Stimulated activated CD4-positive, alpha-beta T cell treated with anti-CD3 and anti-CD28 coated beads, Interleukin-15, amount 100 ng/mL, for 1 hour (primary cell): ENCODE results near the gene WDR18.

Source experiments
- DNase-seq, 2 donors: peaks; one replicate each; pipeline ENCODE4 v3.0.0-alpha.2; 2020; ENCODE audit warnings: low read depth in 1 of 2, low spot score in 1 of 2

Gene WDR18

DNA sequence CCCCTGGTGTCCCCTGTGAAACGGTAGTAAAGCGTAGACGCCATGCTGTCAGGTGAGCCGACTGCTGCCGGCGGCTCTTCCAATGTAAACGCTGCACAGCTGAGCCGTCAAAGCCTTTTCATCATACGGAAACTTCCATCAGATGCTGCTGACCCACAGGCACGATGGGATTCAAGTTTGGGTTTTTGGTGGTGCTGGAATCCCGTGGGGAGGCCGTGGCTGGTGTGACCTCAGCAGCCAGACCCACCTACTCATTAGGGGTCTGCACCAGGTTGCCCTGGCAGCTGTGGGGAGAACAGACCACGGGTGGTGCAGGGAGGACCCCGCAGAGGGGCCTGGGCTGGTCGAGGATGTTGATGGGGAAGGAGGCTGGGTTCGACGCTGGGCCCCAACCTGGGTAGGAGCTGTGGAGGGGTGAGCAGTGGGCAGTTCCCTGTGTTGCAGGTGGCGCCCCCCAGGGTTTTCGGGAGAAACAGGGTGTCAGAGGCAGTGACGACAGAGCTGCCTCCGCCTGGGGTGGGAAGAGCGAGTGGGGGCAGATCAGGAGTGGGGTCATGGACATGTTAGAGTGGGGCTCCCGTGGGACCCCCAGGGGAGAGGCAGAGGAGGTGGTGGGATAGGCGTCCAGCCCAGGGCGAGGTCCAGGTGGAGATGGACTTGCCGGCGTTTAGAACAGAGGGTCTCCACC lies 22.7 kb downstream of the WDR18 start:
- DNase-seq, result no peak

DNA sequence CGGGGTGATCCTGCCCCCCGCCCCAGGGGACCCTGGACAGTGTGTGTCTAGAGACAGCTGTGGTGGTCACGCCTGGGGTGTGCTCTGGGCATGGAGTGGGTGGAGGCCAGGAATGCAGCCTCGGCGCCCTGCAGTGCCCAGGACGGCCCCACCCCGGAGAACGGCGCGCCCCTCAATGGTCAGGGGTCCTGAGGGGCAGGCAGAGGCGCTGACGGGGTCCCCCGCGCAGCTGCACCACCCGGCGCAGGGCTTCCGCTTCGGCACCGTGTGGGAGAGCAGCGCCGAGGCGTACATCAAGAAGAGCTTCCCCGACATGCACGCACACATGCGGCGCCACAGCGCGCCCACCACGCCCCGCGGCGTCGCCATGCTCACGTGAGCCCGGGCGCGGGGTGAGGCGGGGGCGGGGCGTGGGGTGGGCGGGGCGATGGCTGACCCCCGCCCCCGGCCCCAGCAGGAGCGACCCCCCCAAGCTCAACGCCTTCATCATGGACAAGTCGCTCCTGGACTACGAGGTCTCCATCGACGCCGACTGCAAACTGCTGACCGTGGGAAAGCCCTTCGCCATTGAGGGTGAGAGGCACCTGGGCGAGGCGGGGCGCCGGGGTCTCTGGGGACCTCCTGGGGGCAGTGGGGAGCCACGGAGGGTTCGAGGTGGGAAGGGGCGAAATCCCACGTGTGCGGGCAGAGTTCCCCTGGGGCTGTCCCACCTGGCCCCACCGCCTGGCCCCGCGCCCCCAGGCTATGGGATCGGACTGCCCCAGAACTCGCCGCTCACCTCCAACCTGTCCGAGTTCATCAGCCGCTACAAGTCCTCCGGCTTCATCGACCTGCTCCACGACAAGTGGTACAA lies 23.5 kb downstream of the WDR18 start:
- no peak for DNase-seq

DNA sequence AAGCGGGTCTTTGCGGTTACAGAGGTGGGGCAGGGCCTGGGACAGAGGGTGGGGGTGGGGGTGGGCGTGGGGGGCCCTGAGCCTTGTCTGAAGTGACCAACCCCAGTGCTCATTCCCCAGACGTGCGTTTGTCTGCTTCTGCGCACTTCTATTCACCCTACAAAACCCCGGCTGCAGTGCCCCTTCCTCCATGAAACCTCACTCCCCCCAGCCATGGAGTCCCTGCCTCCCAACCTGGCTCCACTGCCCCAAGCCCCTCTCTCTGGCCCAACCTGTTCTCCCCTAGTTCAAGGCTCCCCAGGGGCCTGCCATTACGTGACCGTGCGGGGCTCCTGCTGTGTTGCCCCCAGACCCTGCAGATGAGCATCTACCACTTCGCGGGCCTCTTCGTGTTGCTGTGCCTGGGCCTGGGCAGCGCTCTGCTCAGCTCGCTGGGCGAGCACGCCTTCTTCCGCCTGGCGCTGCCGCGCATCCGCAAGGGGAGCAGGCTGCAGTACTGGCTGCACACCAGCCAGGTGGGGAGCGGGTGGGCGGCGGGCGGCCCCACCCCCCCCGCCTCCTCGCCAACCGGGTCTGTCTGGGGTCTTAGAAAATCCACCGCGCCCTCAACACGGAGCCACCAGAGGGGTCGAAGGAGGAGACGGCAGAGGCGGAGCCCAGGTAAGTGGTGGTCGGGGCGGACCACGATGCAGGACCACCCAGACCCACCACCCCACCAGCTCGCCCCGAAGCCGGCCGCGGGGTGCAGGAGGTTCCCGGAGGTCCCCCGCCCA lies 24.3 kb downstream of the WDR18 start:
- DNase-seq, result no peak

DNA sequence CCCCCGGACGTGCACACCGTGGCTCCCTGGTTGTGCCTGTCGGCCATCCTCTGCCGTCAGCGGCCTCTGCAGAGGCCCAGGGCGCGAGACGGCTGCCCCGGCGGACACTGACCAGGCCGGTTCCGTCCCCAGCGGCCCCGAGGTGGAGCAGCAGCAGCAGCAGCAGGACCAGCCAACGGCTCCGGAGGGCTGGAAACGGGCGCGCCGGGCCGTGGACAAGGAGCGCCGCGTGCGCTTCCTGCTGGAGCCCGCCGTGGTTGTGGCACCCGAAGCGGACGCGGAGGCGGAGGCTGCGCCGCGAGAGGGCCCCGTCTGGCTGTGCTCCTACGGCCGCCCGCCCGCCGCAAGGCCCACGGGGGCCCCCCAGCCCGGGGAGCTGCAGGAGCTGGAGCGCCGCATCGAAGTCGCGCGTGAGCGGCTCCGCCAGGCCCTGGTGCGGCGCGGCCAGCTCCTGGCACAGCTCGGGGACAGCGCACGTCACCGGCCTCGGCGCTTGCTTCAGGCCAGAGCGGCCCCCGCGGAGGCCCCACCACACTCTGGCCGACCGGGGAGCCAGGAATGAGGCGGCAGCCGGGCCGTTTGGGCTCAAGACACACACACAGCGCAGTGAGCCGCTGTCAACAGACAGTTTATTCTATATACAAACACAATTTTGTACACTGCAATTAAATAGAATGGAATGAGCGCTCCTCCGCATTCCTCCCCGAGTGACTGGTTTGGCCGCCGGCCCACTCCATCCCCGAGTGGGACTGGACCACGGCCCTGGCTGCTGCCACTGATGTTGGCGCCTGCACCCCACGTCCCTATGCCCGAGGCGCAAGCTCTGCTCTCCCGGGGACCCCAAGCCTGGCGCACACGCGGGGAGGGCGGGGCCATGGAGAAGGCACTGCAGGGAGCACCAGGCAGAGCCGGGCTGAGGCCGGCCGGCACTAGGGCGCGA lies 25.2 kb downstream of the WDR18 start:
- no peak for DNase-seq

DNA sequence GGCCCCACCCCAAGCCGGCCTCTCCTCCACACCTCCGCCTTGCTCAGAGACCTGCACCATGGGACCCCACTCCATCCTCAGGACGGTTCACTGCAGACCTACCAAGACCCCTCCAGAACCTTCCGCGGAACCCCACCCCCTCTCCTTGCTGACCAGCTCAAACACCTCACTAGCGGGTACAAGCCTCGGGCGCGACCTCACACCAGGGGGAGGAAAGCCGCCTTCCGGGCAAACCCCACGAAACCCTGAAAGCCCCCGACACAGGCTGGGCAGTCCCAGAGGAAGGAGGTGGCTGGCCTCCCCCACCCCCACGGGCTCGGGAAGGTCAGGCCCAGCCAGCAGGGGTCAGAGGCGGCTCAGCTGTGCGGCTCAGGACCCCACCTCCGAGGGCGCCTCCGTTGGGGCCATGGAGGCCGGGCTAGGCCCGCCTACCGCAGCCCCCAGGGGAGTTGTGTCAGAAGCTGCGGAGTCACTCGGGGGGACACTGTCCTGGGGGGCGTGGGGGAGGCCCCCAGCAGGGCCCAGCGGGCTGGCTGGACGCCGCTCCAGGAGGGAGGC lies 25.9 kb downstream of the WDR18 start:
- DNase-seq, result no peak

DNA sequence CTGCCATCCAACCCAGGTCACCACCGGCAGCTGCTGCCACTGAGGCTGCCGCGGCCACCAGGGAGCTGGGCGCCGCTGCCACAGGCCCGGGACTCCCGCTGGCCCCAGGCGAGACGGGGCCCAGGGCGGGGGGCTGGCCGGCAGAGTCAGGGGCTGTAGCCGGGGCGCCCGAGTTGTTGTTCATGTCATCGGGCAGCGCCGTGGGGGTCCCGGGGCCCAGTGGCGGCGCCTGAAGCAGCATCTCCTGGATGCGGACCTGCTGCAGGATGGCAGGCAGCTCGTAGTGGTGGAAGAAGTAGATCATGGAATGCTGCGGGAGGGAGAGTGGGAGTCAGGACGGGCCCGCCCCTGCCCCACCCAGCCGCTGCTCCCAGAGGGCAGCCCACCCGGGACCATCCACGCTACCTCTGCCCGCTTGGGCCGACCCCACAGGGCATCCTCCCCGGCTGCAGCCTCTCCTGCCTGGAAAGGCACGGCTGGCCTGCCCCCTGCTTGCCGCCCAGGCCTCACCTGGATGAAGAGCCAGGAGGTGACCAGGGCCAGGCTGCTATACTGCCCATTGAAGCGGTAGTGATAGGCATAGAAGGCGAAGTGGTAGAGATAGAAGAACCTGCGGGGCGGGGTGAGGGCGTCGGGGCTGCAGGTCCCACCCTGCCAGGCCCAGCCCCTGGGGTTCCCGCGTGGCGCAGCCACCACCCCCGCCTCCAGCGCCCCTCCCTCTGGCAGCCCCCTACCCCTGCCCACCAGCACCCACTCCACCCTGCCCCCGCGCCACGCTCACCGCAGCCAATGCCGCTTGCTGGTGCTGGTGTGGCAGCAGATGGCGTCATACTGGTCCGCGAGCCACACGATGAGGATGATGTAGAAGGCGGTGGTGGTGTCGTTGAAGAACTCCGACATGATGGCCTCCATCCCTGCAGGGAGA lies 26.7 kb downstream of the WDR18 start:
- no peak for DNase-seq

DNA sequence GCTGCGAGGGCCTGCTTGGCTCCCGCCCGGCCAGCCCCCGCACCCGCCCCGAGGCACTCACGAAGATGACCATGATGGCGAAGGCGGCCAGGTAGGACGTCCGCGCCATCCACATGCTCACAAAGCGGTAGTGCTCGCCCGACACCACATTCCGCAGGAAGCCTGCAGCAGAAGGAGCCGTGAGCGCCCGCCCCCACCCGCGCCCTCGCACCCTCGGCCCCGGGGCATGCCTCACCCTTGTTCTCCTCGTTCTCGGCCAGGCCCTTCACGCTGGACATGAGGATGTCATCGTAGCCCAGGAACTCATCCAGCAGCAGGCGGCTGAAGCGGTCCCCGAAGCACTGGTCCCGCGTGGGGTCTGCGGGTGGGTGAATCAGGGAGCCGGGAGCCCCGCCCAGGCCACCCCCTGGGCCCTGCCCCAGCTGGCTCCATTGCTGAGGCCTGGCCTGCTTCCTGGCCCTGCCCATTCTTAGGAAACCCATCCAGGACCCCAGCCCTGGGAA lies 27.7 kb downstream of the WDR18 start:
- DNase-seq, result no peak

DNA sequence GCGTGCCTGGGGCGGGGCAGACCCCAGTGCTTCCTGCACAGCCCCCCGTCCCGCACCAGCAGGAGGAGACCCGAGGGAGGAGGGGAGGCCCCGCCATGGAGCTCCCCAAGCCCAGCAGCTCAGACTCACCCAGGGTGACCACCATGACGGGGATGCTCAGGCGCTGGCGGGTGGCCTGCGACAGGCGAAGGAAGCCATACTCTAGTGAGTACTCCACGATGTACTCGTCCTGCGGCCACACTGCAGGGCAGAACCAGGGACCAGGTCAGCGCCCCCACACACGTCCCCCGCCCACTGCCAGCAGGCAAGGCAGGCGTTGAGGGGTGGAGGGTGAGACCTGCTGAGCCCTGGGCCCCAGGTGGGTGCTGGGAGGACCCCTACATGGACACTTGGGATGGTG lies 28.2 kb downstream of the WDR18 start:
- DNase-seq, result no peak

DNA sequence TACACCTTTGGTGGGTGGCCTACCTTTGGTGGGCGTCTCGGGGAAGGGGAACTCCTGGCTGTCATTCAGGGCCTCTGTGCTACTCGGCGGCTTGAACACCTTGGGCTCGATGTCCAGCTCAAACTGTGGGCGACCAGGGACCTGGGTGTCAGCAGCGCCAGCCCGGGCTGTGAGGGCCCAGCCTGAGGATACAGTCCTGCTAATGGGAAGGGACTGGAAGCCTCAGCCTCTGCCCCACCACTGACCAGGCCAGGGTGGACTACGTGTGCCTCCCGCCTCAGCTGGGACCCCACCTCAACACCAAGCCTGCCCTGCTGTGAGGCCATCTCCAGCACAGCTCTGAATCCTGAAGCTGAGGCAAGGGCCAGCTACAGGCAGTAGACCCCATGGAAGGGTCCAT lies 29.1 kb downstream of the WDR18 start:
- DNase-seq, result no peak

DNA sequence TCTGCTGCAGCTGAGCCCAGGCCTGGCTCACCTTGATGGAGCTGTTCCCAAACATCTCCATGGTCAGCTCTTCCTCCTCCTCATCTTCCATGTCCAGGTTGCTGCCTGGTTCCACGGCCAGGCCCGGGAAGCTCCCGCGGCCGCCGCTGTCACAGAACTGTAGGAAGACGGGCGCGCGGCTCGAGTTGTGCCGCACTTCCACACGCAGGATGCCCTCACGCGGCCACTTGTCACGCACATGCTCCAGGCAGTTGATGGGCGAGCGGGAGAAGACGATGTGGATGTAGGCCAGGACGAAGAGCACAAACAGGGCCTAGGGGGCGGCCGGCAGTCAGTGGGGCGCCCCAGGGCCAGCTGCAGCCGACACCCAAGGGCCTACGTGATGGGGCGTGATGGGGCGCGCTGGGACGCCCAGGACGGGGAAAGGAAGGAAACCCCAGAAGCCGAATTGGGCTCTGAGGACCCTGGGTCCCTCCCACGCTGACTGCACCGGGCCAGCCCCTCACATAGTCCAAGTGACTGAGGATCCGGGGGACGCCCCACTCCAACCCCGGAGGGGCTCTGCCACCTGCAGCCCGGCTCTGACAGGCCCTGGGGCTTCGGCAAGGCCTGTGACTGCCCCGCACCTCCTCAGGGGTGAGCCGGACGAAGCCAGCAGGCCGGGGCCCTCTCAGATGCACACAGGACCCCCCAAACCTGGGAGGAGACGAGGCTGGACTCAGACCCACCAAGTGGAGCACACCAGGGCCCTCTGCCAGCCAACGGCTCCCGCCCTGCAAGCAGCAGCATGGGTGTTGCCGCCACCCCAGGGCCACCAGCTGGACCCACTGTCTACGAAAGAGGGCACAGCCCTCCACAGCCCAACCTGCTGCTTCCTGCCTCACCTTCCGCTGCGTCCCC lies 30.3 kb downstream of the WDR18 start:
- no peak for DNase-seq

DNA sequence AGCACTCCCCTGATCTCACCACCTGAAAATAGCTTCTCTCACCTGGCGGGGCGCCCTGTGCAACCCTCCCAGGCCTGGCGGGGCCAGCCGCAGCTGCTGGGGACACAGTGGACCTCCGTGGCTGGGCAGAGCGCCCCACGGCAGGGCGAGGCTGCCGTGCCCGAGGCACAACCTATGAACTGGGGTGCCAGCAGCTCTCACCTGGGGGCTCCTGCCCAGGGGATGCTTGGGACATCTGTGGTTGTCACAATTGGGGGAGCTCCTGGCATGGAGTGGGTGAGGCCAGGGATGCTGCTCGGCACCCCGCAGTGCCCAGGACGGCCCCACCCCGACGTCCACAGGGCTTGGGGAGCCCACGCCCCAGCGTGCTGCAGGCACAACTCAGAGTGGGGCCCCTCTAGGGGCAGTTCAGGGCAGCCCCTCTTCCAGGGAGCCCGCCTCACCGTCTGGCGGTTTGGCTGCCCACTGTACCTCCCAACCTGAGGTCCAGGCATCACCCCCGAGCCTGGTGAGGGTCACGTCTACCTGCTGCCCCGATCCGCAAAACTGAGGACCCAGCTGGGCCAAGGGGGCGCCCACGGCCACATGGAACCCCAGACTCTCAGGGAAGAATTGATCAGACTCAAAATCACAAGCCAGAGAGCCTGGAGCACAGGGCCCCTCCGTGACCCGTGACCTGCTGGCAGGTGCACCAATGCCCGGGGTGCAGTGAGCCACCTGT lies 31.1 kb downstream of the WDR18 start:
- no peak for DNase-seq

DNA sequence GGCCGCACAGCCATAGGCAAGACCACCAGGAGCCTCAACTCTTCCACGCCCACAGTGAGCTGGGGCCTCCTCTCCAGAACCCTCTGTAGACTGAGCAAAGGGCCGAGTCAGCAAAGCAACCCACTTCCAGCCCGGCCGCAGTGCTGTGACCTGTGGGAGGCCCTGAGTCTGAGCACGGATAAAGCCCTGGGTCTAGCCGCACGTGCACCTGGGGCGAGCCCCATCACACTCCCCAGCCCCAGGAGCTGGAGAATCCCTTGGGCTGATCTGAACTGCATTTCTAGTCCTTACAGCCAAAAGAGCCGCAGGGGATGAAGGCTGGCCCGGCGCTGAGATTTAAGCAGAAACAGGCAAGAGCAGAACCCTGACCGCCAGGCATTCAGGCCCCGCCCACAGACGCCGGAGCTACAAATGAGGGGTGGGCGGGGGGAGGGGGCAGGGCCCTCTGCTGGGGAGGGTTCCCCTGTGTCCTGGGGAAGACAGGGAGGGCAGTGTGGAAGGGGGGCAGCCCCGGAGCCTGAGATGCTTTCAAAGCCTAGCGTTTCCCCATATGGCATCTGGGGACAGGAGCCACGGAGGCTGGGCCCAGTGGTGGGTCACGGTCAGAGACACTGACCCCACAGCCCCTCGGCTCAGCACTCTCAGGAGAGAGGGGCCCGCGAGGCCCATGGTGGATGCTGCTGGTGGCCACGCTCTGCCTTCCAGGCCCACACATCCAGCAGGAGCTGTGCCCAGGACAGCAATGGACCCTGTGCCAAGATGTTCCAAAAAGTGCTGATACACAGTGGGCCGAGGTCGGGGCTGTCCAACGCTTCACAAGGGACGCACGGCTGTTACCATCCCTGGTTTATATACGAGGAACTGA lies 31.9 kb downstream of the WDR18 start:
- DNase-seq, result no peak

DNA sequence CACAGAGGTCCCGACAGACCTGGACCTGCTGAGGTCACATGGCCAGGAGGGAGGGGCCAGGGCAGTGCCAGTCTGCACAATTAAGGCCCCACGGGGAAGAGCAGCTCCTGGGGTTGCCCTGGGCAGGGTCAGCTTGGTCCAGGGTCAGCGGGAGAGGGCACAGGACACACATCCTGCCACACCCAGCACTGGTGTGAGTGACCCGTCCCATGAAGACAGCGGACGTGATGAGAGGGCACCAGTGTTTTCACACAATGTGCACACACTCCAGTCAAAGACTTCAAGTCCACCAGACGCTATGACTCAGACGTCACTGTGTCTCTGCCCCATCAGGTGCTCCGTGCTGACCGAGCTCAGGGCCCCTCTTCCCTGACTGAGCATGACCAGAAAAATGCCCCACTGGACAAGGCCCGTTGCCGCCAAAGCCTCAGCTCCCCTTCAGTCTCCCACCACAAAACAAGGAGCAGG lies 32.5 kb downstream of the WDR18 start:
- DNase-seq, result no peak

DNA sequence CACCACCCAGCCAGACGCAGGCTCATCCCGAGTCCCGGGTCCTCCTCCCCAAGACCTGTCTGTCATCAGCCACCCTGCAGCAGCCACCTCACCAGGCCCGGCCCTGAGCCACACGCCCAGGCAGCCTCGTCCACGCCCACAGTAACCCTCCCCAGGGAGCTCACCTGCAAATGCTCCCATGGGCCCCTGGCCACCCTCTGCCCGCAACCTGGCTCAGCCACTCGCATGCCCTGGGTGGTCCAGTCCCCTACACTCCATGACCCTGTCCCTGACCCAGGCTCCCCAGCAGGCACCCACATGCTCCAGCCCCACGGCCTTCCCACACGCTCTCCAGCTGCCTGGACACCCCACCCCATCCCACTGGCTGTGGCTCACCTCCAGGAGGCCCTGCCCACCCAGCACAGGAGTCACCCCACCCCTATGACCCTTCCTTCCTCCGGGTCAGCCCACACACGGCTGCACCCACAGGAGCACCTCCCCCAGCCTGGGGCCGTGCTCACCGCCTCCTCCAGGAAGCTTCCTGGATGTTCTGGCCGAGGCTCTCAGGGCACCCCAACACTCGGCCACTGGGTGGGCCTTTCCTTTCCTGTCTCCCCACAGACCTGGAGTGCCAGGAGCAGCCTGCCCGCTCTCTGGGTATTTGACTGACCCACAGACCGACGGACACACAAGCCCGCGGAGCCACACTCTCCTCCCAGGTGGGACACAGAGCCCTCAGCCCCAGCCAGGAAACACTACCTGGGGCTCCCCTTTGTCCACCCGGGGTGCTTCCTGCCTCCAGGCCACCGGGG lies 33.2 kb downstream of the WDR18 start:
- DNase-seq, result no peak

DNA sequence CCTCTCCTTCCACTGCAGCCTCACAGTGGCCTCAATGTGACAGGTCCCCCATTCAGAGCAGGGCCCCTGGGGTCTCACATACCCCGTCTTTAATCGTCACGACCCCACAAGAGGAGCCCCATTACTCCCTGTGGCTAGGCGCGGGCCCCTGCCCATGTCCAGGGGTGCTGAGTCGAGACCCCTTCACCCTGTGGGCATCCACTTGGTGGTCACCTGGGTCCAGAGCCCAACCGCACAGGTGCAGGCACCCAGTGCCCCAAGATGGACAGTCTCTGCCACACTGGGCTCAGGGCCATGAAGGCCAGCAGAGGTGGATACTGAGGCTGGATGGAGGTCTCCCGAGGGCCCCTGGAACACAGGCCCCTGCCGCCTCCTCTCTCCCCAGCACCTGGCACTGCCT lies 33.8 kb downstream of the WDR18 start:
- DNase-seq, result no peak

DNA sequence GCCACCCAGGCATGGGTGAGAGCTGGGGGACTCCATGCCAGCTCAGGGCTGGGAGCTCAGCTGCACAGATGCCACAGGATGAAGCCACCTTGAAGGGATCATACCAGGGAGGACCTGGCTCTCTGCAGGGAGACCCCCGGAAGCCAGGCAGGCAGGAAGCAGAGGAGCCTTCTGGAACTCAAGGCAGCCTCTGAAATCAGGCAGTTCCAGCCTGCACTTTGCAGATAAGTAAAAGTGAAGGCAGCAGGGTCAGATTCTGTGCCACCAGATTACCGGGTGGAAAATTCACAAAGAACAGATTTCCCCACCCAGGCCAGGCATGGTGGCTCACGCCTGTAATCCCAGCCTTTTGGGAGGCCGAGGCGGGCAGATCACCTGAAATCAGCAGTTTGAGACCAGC lies 34.2 kb downstream of the WDR18 start:
- DNase-seq, result no peak
